Ishikawa (cell line): ENCODE results near the gene PBX1.

Experiments
- CEBPB ChIP-seq: IDR thresholded peaks from 2 replicates; pipeline ENCODE4 v1.6.1; 2012
- CREB1 ChIP-seq: IDR thresholded peaks from 2 replicates; pipeline ENCODE4 v1.6.1; 2012; ENCODE audit warnings: low read depth
- EGR1 ChIP-seq: IDR thresholded peaks from 2 replicates; pipeline ENCODE4 v1.6.1; 2012
- EP300 ChIP-seq: IDR thresholded peaks from 2 replicates; pipeline ENCODE4 v1.6.1; 2012; ENCODE audit warnings: borderline replicate concordance
- FOXM1 ChIP-seq: IDR thresholded peaks from 2 replicates; pipeline ENCODE4 v1.6.1; 2012; ENCODE audit warnings: low read depth, borderline replicate concordance
- MAX ChIP-seq: IDR thresholded peaks from 2 replicates; pipeline ENCODE4 v1.6.1; 2012
- NFIC ChIP-seq: IDR thresholded peaks from 2 replicates; pipeline ENCODE4 v1.6.1; 2012
- RAD21 ChIP-seq: IDR thresholded peaks from 2 replicates; pipeline ENCODE4 v1.6.1; 2012; ENCODE audit warnings: low read depth
- TAF1 ChIP-seq: IDR thresholded peaks from 2 replicates; pipeline ENCODE4 v1.6.1; 2012; ENCODE audit warnings: low read depth, mild to moderate bottlenecking
- TCF12 ChIP-seq: IDR thresholded peaks from 2 replicates; pipeline ENCODE4 v1.6.1; 2012; ENCODE audit warnings: low read depth
- TEAD4 ChIP-seq: IDR thresholded peaks from 2 replicates; pipeline ENCODE4 v1.6.1; 2012
- USF1 ChIP-seq: IDR thresholded peaks from 2 replicates; pipeline ENCODE4 v1.6.1; 2012
- YY1 ChIP-seq: IDR thresholded peaks from 2 replicates; pipeline ENCODE4 v1.6.1; 2012; ENCODE audit warnings: low read depth
- ZBTB7A ChIP-seq: IDR thresholded peaks from 2 replicates; pipeline ENCODE4 v1.6.1; 2012; ENCODE audit warnings: low read depth
- TF ChIP-seq, protein P1 (sequence below): IDR thresholded peaks from 2 replicates; pipeline ENCODE4 v1.6.1; 2012; ENCODE audit warnings: low read depth, mild to moderate bottlenecking

The PBX1 gene

DNA sequence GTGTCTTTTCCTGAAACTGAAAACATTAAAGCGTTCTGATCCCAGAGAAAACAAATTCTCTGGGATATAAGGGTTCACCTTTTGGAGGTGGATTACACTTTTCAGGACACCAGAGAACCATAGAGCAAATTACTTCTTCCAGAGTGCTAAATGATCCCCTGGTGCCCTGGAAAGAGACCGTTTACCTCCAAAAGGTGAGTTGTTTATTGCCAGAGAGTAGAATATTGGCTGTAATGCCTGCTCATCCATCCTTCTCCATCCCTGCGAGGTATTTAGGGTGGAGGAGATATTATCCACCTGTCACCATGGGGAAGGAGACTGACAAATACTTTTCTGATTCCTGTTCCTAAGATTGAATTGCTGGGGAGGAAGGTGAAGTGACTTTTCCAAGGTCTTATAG lies 30.4 kb downstream of the PBX1 start:
- no peak for TF ChIP-seq EP300
- TF ChIP-seq, protein P1, sequence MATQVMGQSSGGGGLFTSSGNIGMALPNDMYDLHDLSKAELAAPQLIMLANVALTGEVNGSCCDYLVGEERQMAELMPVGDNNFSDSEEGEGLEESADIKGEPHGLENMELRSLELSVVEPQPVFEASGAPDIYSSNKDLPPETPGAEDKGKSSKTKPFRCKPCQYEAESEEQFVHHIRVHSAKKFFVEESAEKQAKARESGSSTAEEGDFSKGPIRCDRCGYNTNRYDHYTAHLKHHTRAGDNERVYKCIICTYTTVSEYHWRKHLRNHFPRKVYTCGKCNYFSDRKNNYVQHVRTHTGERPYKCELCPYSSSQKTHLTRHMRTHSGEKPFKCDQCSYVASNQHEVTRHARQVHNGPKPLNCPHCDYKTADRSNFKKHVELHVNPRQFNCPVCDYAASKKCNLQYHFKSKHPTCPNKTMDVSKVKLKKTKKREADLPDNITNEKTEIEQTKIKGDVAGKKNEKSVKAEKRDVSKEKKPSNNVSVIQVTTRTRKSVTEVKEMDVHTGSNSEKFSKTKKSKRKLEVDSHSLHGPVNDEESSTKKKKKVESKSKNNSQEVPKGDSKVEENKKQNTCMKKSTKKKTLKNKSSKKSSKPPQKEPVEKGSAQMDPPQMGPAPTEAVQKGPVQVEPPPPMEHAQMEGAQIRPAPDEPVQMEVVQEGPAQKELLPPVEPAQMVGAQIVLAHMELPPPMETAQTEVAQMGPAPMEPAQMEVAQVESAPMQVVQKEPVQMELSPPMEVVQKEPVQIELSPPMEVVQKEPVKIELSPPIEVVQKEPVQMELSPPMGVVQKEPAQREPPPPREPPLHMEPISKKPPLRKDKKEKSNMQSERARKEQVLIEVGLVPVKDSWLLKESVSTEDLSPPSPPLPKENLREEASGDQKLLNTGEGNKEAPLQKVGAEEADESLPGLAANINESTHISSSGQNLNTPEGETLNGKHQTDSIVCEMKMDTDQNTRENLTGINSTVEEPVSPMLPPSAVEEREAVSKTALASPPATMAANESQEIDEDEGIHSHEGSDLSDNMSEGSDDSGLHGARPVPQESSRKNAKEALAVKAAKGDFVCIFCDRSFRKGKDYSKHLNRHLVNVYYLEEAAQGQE: no peak
- TF ChIP-seq NFIC: no peak
- TF ChIP-seq ZBTB7A: no peak
- no peak for TF ChIP-seq CREB1
- no peak for TF ChIP-seq EGR1
- TF ChIP-seq USF1: no peak
- TF ChIP-seq RAD21: no peak
- TF ChIP-seq TEAD4: no peak
- no peak for TF ChIP-seq TCF12
- no peak for TF ChIP-seq CEBPB
- TF ChIP-seq TAF1: no peak
- TF ChIP-seq YY1: no peak
- no peak for TF ChIP-seq FOXM1
- TF ChIP-seq MAX: no peak

DNA sequence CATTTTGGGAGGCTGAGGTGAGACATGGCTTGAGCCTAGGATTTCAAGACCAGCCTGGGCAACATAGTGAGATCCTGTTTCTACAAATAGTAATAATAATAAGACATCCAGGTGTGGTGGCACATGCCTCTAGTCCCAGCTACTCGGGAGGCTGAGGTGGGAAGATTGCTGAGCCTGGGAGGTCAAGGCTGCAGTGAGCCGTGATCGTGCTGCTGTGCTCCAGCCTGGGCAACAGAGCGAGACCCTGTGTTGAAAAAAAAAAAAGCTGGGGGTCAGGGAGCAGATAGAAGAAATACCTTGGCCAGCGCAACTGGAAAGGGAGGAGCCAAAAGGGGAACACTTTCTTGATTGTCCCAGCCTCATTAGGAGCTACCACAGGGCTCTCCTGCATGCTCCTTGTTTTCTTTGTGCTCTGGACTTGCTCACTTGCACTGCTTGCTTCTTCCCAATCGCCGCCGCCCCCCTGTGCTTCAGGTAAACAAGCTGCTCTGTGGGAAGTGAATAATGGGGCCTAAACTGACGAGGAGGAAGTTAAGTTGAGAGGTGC lies 31.1 kb downstream of the PBX1 start:
- TF ChIP-seq CREB1 (no peak), TEAD4 (no peak)
- TF ChIP-seq, protein P1: 0 out of 2 replicates have a peak, but pooled peaks have one; percentile 25

DNA sequence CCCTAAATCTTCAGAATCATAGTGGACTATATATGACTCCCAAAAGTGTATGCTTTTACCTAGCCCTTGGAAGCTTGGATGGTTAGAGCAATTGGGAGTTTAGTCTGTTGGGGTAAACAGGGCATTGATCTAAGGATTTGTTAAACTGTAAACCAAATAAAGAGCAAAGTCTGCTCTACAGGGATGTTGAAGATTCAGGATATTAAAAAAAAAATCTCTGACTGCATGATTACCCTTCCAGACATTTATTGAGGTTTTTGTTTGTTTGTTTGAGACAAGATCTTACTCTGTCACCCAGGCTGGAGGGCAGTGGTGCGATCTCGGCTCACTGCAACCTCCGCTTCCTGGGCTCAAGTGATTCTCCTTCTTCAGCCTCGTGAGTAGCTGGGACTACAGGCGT lies 31.6 kb downstream of the PBX1 start:
- TF ChIP-seq TEAD4: no peak
- no peak for TF ChIP-seq USF1
- TF ChIP-seq NFIC: no peak
- no peak for TF ChIP-seq YY1
- no peak for TF ChIP-seq CEBPB
- TF ChIP-seq TCF12: no peak
- TF ChIP-seq EP300: no peak
- no peak for TF ChIP-seq ZBTB7A
- TF ChIP-seq CREB1: no peak
- no peak for TF ChIP-seq TAF1
- no peak for TF ChIP-seq EGR1
- no peak for TF ChIP-seq FOXM1
- TF ChIP-seq, protein P1: no peak
- no peak for TF ChIP-seq RAD21

DNA sequence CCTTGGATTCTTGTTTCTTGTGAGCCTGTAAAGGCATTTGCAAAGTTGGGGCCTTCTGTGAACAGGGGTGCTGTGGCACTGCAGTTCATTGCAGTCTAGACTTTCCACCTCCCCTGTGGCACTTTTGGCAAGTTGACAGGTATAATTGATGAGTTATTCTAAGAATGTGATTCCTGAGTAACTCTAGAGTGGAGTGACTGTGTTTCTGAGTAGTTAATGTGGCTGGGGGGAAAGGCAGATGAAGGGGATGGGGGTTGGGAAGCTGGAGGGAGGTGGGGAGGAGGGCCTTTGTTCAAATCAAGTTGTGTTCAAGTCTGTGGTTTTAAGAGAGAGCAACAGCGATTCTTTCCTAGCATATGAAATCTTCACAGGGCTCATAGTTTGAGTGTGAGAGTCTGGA lies 32.9 kb downstream of the PBX1 start:
- TF ChIP-seq TEAD4 (peak; percentile 97), NFIC (peak; percentile 73), EP300 (peak; percentile 73; the same call in 1 of the 2 replicates), TCF12 (peak; percentile 75), MAX (0 out of 2 replicates have a peak, but pooled peaks have one; percentile 30), CREB1 (no peak), RAD21 (0 out of 2 replicates have a peak, but pooled peaks have one; percentile 2), CEBPB (no peak), ZBTB7A (no peak)

GRCh38 chr1:164592634-164593033 lies 33.6 kb downstream of the PBX1 start:
- no peak for TF ChIP-seq USF1
- no peak for TF ChIP-seq NFIC
- TF ChIP-seq TEAD4: no peak; the same call in 1 of the 2 replicates
- TF ChIP-seq, protein P1: no peak
- no peak for TF ChIP-seq ZBTB7A
- 0 out of 2 replicates have a peak, but pooled peaks have one; percentile 28 for TF ChIP-seq TCF12
- peak; percentile 55; the same call in 1 of the 2 replicates for TF ChIP-seq EP300
- no peak for TF ChIP-seq CEBPB
- no peak for TF ChIP-seq TAF1
- no peak for TF ChIP-seq YY1
